H1 (cell line): Measurements from ENCODE around the gene TLK1. TPM values are rescaled to one million over a fixed set of nuclear protein-coding genes. Genes with fewer than 3 reads are reported as not detected.
A peak's percentile ranks its signal among the peaks of the same experiment; 100 is the strongest.

ENCODE experiments used
- CTCF ChIA-PET: fragments of 300-600 bp; sonication (Branson Sonifier 250); formaldehyde crosslinking; loops from one replicate; lab custom pipeline; 2021; ENCODE audit not compliant: partially characterized antibody; lab: Charles Lee
- POLR2A ChIA-PET: fragments of 300-600 bp; sonication (Branson Sonifier 250); formaldehyde crosslinking; loops from one replicate; lab custom pipeline; 2021; ENCODE audit warnings: inconsistent platforms; ENCODE audit not compliant: partially characterized antibody; lab: Charles Lee
- DNase-seq, 2 experiments: peaks; one replicate each; pipeline versions ENCODE4 v3.0.0 to v3.0.0-alpha.2; 2010 to 2022; ENCODE audit warnings: low spot score in 2 of 2, low read depth in 1 of 2, mixed read lengths in 1 of 2
- FAIRE-seq: peaks from 2 replicates; lab custom pipeline; 2011; peaks lifted over from hg19 to GRCh38; lab: Jason Lieb, UNC
- H2AFZ ChIP-seq: 2 replicates; pipeline ENCODE4 v1.8.1; 2012; ENCODE audit warnings: low read length, inconsistent platforms
- H2AK5ac ChIP-seq: 2 replicates; pipeline ENCODE4 v1.6.1; 2013; ENCODE audit warnings: low read depth, low read length
- H2BK120ac ChIP-seq: replicated peaks from 2 replicates; pipeline ENCODE3; 2013; ENCODE audit warnings: low read depth, low read length, inconsistent platforms
- H2BK12ac ChIP-seq: 2 replicates; pipeline ENCODE4 v1.6.1; 2013; ENCODE audit warnings: low read depth, low read length
- H2BK15ac ChIP-seq: 2 replicates; pipeline ENCODE4 v1.6.1; 2013; ENCODE audit warnings: low read length
- H2BK20ac ChIP-seq: 2 replicates; pipeline ENCODE4 v1.6.1; 2013; ENCODE audit warnings: low read length
- H2BK5ac ChIP-seq: 2 replicates; pipeline ENCODE4 v1.6.1; 2013; ENCODE audit warnings: low read depth, low read length
- H3K14ac ChIP-seq: 2 replicates; pipeline ENCODE4 v1.6.1; 2013; ENCODE audit warnings: inconsistent platforms; ENCODE audit not compliant: insufficient read length
- H3K18ac ChIP-seq: 2 replicates; pipeline ENCODE4 v1.6.1; 2013; ENCODE audit warnings: low read length; ENCODE audit errors: extremely low read depth
- H3K23ac ChIP-seq: 2 replicates; pipeline ENCODE4 v1.6.1; 2013; ENCODE audit warnings: inconsistent platforms; ENCODE audit not compliant: insufficient read length
- H3K23me2 ChIP-seq: 2 replicates; pipeline ENCODE4 v1.6.1; 2013; ENCODE audit warnings: low read depth, low read length
- H3K27ac ChIP-seq: 2 replicates; pipeline ENCODE4 v1.6.1; 2011; ENCODE audit warnings: low read depth, low read length, inconsistent platforms
- H3K27me3 ChIP-seq, 4 experiments: replicated peaks in 1 of 4; 1 replicate in 1 of 4; 2 replicates in 3 of 4; pipeline versions ENCODE4 v1.6.1 to v1.8.1; 2011 to 2013; ENCODE audit warnings: low read length in 3 of 4, mild to moderate bottlenecking in 3 of 4, inconsistent platforms in 2 of 4, mixed read lengths in 2 of 4, moderate library complexity in 1 of 4; ENCODE audit not compliant: control insufficient read depth in 3 of 4, insufficient read depth in 3 of 4; ENCODE audit errors: extremely low read depth in 1 of 4
- H3K36me3 ChIP-seq, 4 experiments: 2 replicates each; pipeline versions ENCODE4 v1.6.1 to v1.8.1; 2011 to 2013; ENCODE audit warnings: mild to moderate bottlenecking in 4 of 4, low read length in 3 of 4, moderate library complexity in 2 of 4, control low read depth in 1 of 4, inconsistent platforms in 1 of 4; ENCODE audit not compliant: insufficient read depth in 4 of 4, control insufficient read depth in 2 of 4
- H3K4ac ChIP-seq: replicated peaks from 2 replicates; pipeline ENCODE3; 2013; ENCODE audit warnings: low read length, low read depth, mixed read lengths, inconsistent platforms; ENCODE audit not compliant: insufficient read length
- H3K4me1 ChIP-seq, 4 experiments: replicated peaks in 1 of 4; 1 replicate in 1 of 4; 2 replicates in 3 of 4; pipeline versions ENCODE4 v1.6.1 to v1.8.1; 2011 to 2013; ENCODE audit warnings: low read length in 3 of 4, inconsistent platforms in 2 of 4, mixed read lengths in 1 of 4; ENCODE audit not compliant: insufficient read depth in 4 of 4, control insufficient read depth in 3 of 4
- H3K4me2 ChIP-seq, 2 experiments: 2 replicates each; pipeline versions ENCODE4 v1.6.1 to v1.8.1; 2011 to 2013; ENCODE audit warnings: low read depth in 2 of 2, low read length in 2 of 2, control low read depth in 1 of 2, inconsistent platforms in 1 of 2, mild to moderate bottlenecking in 1 of 2; ENCODE audit not compliant: insufficient read depth in 1 of 2
- H3K4me3 ChIP-seq, 4 experiments: fragments of 200-600, 300-600 bp in 1 of 4; sonication (generic), shearing (Covaris generic), sonication (Bioruptor Twin) in 1 of 4; 2 replicates each; pipeline versions ENCODE4 v1.5.1 to v1.8.1; 2011 to 2016; ENCODE audit warnings: low read length in 4 of 4, low read depth in 3 of 4, control low read depth in 2 of 4, inconsistent platforms in 2 of 4, mild to moderate bottlenecking in 2 of 4, mixed read lengths in 1 of 4, moderate library complexity in 1 of 4; ENCODE audit not compliant: insufficient read depth in 2 of 4; ENCODE audit errors: extremely low read depth in 1 of 4
- H3K56ac ChIP-seq: replicated peaks from 2 replicates; pipeline ENCODE3; 2013; ENCODE audit warnings: low read depth, mild to moderate bottlenecking, mixed read lengths, low read length, inconsistent platforms; ENCODE audit not compliant: insufficient read length
- H3K79me1 ChIP-seq: 2 replicates; pipeline ENCODE4 v1.6.1; 2013; ENCODE audit warnings: low read depth, low read length, control low read depth
- H3K79me2 ChIP-seq, 2 experiments: 2 replicates each; pipeline versions ENCODE4 v1.6.1 to v1.8.1; 2012 to 2013; ENCODE audit warnings: low read length in 2 of 2, mild to moderate bottlenecking in 2 of 2, inconsistent platforms in 1 of 2; ENCODE audit not compliant: insufficient read depth in 2 of 2, control insufficient read depth in 1 of 2
- H3K9ac ChIP-seq, 4 experiments: replicated peaks in 1 of 4; 1 replicate in 1 of 4; 2 replicates in 3 of 4; pipeline versions ENCODE4 v1.6.1 to v1.8.1; 2011 to 2013; ENCODE audit warnings: low read depth in 3 of 4, low read length in 3 of 4, control low read depth in 2 of 4, mild to moderate bottlenecking in 2 of 4, moderate library complexity in 2 of 4, inconsistent platforms in 1 of 4; ENCODE audit errors: extremely low read depth in 1 of 4
- H3K9me3 ChIP-seq, 2 experiments: 2 replicates each; pipeline versions ENCODE4 v1.6.1 to v1.8.1; 2012 to 2013; ENCODE audit warnings: mild to moderate bottlenecking in 2 of 2, moderate library complexity in 2 of 2, control low read depth in 1 of 2, inconsistent platforms in 1 of 2, low read depth in 1 of 2, low read length in 1 of 2, mixed read lengths in 1 of 2; ENCODE audit not compliant: insufficient read depth in 2 of 2
- H4K20me1 ChIP-seq, 2 experiments: replicated peaks in 1 of 2; 2 replicates each; pipeline versions ENCODE3 to v1.8.1; 2011 to 2013; ENCODE audit warnings: inconsistent platforms in 2 of 2, low read length in 2 of 2, mild to moderate bottlenecking in 1 of 2; ENCODE audit not compliant: insufficient read depth in 2 of 2, control insufficient read depth in 1 of 2
- H4K5ac ChIP-seq: 2 replicates; pipeline ENCODE4 v1.6.1; 2013; ENCODE audit warnings: low read length, low read depth, mixed read lengths, inconsistent platforms; ENCODE audit not compliant: insufficient read length
- H4K8ac ChIP-seq: 2 replicates; pipeline ENCODE4 v1.8.0; 2013; ENCODE audit warnings: mild to moderate bottlenecking, moderate library complexity, low read length, inconsistent platforms; ENCODE audit not compliant: insufficient read depth; ENCODE audit errors: extremely low read depth
- H4K91ac ChIP-seq: replicated peaks from 2 replicates; pipeline ENCODE3; 2013; ENCODE audit warnings: low read length, mixed read lengths, inconsistent platforms; ENCODE audit not compliant: insufficient read length
- BACH1 ChIP-seq: IDR thresholded peaks from 2 replicates; pipeline ENCODE4 v1.6.1; 2012; ENCODE audit warnings: low read length, improper control_type of control experiment
- CBX5 ChIP-seq: fragments of 300-800, 300-1000 bp; sonication (generic); IDR thresholded peaks from 2 replicates; pipeline ENCODE4 v1.7.1; 2016; ENCODE audit warnings: antibody characterized with exemption, low read length, low read depth
- CHD2 ChIP-seq: IDR thresholded peaks from 2 replicates; pipeline ENCODE4 v1.6.1; 2012; ENCODE audit warnings: low read length, improper control_type of control experiment
- WGBS, 2 experiments: shearing (Covaris generic) in 1 of 2; methylation state at CpG; one replicate each; pipeline versions ENCODE4 v1.1.6 to v1.1.7; 2013 to 2015; ENCODE audit warnings: low lambda C conversion rate in 2 of 2, mixed read lengths in 2 of 2, inconsistent platforms in 1 of 2, low coverage in 1 of 2, missing lambda C conversion rate in 1 of 2; ENCODE audit not compliant: insufficient replicate concordance in 2 of 2, insufficient coverage in 1 of 2, insufficient read length in 1 of 2; ENCODE audit errors: extremely low coverage in 1 of 2, missing lambda C conversion rate in 1 of 2; 5-methylcytosine and 5-hydroxymethylcytosine counted together
- polyA plus RNA-seq, 7 experiments: library from polyadenylated mRNA; depleted of rRNA in 3 of 7; stranded (reverse) in 5 of 7; unstranded in 2 of 7; fragments of >200 nt in 5 of 7; fragments of 200-250 nt in 2 of 7; gene quantifications; 1 replicate in 5 of 7; 2 replicates in 1 of 7; 4 replicates in 1 of 7; pipeline versions ENCODE4 v1.2.1 to v1.2.3, GENCODE V29; 2011 to 2013; ENCODE audit warnings: missing spikeins in 2 of 7, mixed read lengths in 2 of 7
- total RNA-seq: library from RNA; stranded (reverse); fragmentation: NEBNext Ultra II Directional; extraction: Animal tissue kit (Norgen Biotek cat#: 25700); gene quantifications from 2 replicates; pipeline ENCODE4 v1.2.1, GENCODE V29; 2021

Gene TLK1
- total and polyA plus RNA-seq, 2 of the 8 experiments (the other 6 are each of a cell fraction or from before 2014, with no cell fraction given): 11.2 to 102 TPM

GRCh38 chr2:170968205-170969003 is 192.3 kb downstream of the TLK1 start:
- H3K56ac ChIP-seq: no peak overlapping the region
- H3K4me3 ChIP-seq: no peak overlapping the region
- no peak overlapping the region for H2AFZ ChIP-seq
- no peak overlapping the region for H4K5ac ChIP-seq
- ChIA-PET POLR2A (interaction anchor here (0.9 to 2.5 kb wide), 5 partner anchors 12 to 627 kb away, joined by 3 to 6 read pairs (median 5); no protein-coding TSS in a partner anchor), CTCF (interaction anchor here (0.6 to 1.9 kb wide), 4 partner anchors 8 to 542 kb away, joined by 3 to 8 read pairs (median 3); no protein-coding TSS in a partner anchor)
- H3K79me1 ChIP-seq: no peaks in the 10 kb centered on the region
- H2BK15ac ChIP-seq: no peak overlapping the region
- H3K4ac ChIP-seq: no peak overlapping the region
- H2BK5ac ChIP-seq: no peak overlapping the region
- no peak for FAIRE-seq
- peaks cover 0 to 2% of the 10 kb centered on the region in 2 experiments for H4K20me1 ChIP-seq
- no peak overlapping the region for H2AK5ac ChIP-seq
- H3K27me3 ChIP-seq: no peaks in the 10 kb centered on the region
- peaks cover 11 to 43% (median 36%) of the 10 kb centered on the region in 4 experiments for H3K36me3 ChIP-seq
- H3K27ac ChIP-seq: no peak overlapping the region
- no peaks in the 10 kb centered on the region for H3K9me3 ChIP-seq
- TF ChIP-seq BACH1 (no peak), CHD2 (peak; percentile 14; the same call in 1 of the 2 replicates), CBX5 (no peak)
- TF ChIP-seq, all 59 proteins: peak for 1
- no peak for DNase-seq
- no peak overlapping the region for H3K4me2 ChIP-seq
- H3K4me1 ChIP-seq: peaks cover 0 to 3% (median 1%) of the 10 kb centered on the region in 4 experiments; a peak in 4 of 7 replicates
- no peak overlapping the region for H2BK120ac ChIP-seq
- H3K79me2 ChIP-seq: no peaks in the 10 kb centered on the region
- H4K91ac ChIP-seq: no peak overlapping the region
- no peak overlapping the region for H2BK12ac ChIP-seq
- H3K23ac ChIP-seq: no peak overlapping the region
- no peak overlapping the region for H3K9ac ChIP-seq
- no peak overlapping the region for H4K8ac ChIP-seq
- H3K14ac ChIP-seq: no peak overlapping the region
- no peak overlapping the region for H2BK20ac ChIP-seq
- 85% methylated on average over 12 of the region's 12 CpGs; no CpG with 5 or more reads in 1 of the 2 experiments for WGBS, 2 experiments
- H3K23me2 ChIP-seq: no peaks in the 10 kb centered on the region
- no peak overlapping the region for H3K18ac ChIP-seq
